SK-N-MC (cell line): ENCODE results near the gene ATP2A2.

ENCODE experiments used
- DNase-seq: peaks from one replicate; pipeline ENCODE4 v3.0.0-alpha.2; 2011; ENCODE audit warnings: low read depth, low spot score
- H3K27ac ChIP-seq: fragments of 200-600 bp; sonication (generic); 2 replicates; pipeline ENCODE4 v1.5.1; 2016; ENCODE audit warnings: mixed run types
- H3K36me3 ChIP-seq: fragments of 200-600 bp; sonication (generic); 2 replicates; pipeline ENCODE4 v1.6.1; 2017; ENCODE audit warnings: antibody characterized with exemption, low read length, mixed read lengths; ENCODE audit not compliant: insufficient read depth
- H3K4me3 ChIP-seq: fragments of 200-600 bp; sonication (generic); 2 replicates; pipeline ENCODE4 v1.5.1; 2016
- H3K9ac ChIP-seq: fragments of 200-600 bp; sonication (generic); 2 replicates; pipeline ENCODE4 v1.8.0; 2017; ENCODE audit warnings: mixed run types, mixed read lengths; ENCODE audit not compliant: insufficient read length
- H3K9me3 ChIP-seq: fragments of 200-600 bp; sonication (generic); 2 replicates; pipeline ENCODE4 v1.6.1; 2017; ENCODE audit warnings: low read depth, mild to moderate bottlenecking, antibody characterized with exemption, low read length, moderate library complexity, mixed read lengths
- EZH2 ChIP-seq: fragments of 200-600 bp; sonication (generic); IDR thresholded peaks from one replicate; pipeline ENCODE4 v1.6.1; 2017; ENCODE audit warnings: antibody characterized with exemption
- FOXP2 ChIP-seq: optimal IDR thresholded peaks from 2 replicates; pipeline ENCODE3; 2011; ENCODE audit warnings: mild to moderate bottlenecking, moderate library complexity; ENCODE audit not compliant: insufficient read depth; ENCODE audit errors: extremely low read length, control extremely low read depth
- POLR2AphosphoS5 ChIP-seq: IDR thresholded peaks from 2 replicates; pipeline ENCODE4 v1.6.1; 2012; ENCODE audit warnings: mild to moderate bottlenecking, low read depth, low read length, borderline replicate concordance

Gene ATP2A2

DNA sequence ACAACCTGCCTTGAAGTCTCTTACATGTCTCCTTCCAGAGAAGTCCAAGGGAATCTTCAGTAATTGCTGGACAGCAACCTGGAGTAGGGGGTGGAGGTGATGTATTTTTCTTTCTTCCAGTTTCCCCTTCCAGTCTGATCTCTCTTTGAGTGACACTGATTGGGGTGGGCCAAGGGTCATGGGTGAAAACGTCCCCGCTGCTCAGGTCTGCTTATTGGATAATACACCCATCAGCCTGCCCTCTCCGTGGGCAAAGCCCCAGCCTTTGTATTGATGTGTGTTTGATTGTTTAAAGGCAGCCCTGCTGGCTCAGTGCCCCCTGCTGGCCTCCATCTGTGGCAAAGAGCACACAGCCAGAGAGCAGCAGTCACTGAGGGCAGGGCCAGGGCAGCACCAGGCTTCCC lies 35.7 kb upstream of the ATP2A2 start:
- Histone ChIP-seq H3K4me3 (no peak overlapping the region), H3K9ac (no peak overlapping the region), H3K9me3 (no peaks in the 10 kb centered on the region), H3K27ac (no peak overlapping the region), H3K36me3 (no peaks in the 10 kb centered on the region)
- no peak for DNase-seq
- TF ChIP-seq EZH2 (no peak), POLR2AphosphoS5 (no peak), FOXP2 (no peak)

DNA sequence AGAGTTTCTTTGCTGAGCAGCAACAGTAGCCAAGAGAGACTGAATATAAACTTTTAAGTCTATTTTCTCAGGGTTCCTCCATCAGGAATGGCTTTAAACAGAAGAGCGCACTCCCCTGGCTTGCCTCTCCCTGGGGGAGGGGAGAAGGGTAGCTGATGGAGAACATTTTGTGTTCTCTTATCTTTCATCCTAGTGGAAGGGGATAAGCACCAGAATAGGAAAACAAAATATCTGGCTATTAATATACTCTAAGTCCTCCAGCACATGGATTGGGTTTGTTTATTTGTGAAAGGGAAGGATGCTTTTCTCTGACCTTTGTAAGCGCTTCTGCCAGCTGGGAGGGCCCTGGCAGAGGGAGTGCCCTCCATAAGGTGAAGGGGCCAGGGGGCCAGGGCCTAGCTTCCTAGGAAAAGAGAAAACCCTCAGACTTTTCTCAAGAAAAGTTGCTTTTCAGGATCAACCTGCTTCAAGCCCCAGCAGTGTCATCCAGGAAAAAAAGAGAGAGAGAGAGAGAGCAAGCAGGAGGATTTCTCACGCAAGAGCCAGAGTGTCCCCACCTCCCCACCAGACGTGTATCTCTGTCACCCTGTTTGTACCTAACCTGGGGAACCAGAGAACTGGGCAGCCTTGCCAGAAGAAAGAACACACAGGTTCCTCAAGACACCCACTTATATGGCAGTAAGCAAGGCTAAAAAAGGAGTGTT lies 34.3 kb upstream of the ATP2A2 start:
- DNase-seq: no peak
- TF ChIP-seq EZH2: no peak
- no peak for TF ChIP-seq FOXP2
- no peak for TF ChIP-seq POLR2AphosphoS5
- Histone ChIP-seq H3K9ac (no peak overlapping the region), H3K9me3 (no peaks in the 10 kb centered on the region), H3K27ac (no peak overlapping the region), H3K36me3 (no peaks in the 10 kb centered on the region), H3K4me3 (no peak overlapping the region)

DNA sequence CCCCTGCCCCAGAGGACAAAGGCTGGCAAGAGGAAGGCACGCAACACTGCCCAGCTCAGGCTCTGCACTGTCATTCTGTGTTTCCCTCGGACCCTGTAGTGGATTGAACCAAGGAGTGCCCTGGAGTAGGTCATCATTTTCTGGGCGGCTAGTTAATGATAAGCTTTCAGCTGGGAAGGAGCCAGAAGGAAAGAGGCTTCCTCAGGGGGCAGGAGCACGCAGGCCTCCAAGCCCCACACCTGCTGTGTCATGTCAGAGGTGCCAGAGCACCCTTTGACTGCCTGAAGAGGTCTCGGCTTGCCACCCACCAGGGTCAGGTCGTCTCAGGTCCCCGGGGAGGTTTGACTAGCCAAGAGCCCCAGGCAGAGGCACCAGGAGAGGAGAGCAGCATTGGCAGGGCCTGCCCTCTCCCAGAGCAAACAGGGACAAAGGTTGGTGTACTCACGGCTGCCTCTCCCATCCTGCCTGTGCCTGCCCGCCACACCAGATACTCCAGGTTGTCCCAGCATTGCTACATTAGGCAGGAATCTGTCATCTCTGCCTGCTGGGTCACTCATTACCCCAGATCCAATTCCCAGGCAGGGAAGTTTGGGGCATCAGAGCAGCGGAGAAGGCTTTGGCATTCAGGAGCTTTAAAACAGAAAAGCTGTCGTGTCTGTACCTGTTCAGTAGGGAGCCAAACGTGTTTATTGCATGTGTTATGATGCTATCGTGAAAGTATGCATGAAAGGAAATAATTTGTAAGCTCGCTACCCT lies 33.5 kb upstream of the ATP2A2 start:
- no peak overlapping the region for H3K4me3 ChIP-seq
- TF ChIP-seq EZH2 (no peak), POLR2AphosphoS5 (no peak), FOXP2 (no peak)
- no peaks in the 10 kb centered on the region for H3K9me3 ChIP-seq
- no peak overlapping the region for H3K9ac ChIP-seq
- H3K36me3 ChIP-seq: no peaks in the 10 kb centered on the region
- H3K27ac ChIP-seq: no peak overlapping the region
- DNase-seq: no peak

DNA sequence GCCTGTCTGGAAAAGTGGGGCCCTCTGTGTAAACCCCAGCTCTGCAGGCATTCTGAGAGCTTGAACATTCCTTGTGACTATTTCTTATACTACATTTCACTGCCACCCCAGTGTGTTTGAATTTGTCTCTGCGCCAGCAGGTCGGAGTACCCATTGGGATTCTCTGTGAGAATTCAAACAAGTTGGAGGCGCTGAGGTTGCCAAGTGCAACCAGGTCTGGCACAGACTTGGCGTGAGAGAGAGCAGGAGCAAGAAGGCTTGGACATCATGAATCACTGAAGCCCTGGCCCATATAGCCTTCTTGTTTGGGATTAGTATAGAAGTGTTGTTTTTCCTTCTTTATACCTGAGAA lies 33.0 kb upstream of the ATP2A2 start:
- H3K9me3 ChIP-seq: no peaks in the 10 kb centered on the region
- H3K4me3 ChIP-seq: no peak overlapping the region
- no peaks in the 10 kb centered on the region for H3K36me3 ChIP-seq
- H3K9ac ChIP-seq: no peak overlapping the region
- H3K27ac ChIP-seq: no peak overlapping the region
- TF ChIP-seq FOXP2 (no peak), POLR2AphosphoS5 (no peak), EZH2 (no peak)
- DNase-seq: no peak

DNA sequence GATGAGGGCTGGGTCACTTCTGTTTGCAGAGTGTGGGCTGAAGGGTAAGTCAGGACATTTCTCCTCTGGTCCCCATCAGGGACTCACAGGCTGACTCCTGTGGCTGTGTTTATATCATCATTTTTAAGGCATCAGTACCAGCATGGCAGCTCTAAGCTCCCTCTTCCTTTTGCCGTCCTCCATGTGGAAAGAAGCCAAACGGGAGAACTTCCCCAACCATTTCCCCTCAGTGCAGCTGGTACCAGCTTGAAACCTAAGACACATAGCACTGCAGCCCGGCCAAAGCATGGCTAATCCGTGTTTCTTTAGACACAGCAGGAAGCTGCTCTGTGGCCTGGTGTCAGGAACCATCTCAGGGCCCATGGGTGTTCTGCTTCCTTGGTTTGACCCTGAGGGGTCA lies 31.9 kb upstream of the ATP2A2 start:
- no peaks in the 10 kb centered on the region for H3K36me3 ChIP-seq
- no peak overlapping the region for H3K27ac ChIP-seq
- H3K9me3 ChIP-seq: no peaks in the 10 kb centered on the region
- TF ChIP-seq POLR2AphosphoS5 (no peak), EZH2 (no peak), FOXP2 (no peak)
- no peak for DNase-seq
- no peak overlapping the region for H3K9ac ChIP-seq
- H3K4me3 ChIP-seq: no peak overlapping the region

DNA sequence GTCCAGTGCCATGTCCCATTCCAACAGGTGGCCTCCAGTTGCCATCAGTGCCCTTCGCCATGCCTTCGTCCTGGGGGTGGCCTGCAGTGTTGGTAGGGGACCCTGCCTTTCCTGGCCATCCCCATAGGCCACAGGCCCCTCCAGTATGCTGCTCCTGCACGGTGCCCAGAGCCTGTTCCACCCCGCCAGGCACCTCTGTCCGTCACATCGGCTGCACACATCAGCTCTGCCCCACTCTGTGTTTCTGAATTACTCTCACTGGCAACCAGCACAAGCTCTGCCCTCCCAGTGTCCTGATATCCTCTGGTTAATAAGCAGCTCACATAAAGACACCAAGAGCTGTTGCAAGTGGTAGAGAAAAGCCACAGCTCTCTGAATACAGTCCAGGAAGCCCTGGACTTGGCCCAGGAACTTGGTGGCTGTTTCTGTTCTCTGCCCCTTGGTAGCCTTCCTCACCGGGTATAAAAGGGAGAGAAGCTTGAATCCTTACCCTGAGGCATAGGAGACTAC lies 31.3 kb upstream of the ATP2A2 start:
- DNase-seq: no peak
- TF ChIP-seq EZH2 (no peak), POLR2AphosphoS5 (no peak), FOXP2 (no peak)
- no peaks in the 10 kb centered on the region for H3K9me3 ChIP-seq
- H3K9ac ChIP-seq: no peak overlapping the region
- H3K4me3 ChIP-seq: no peak overlapping the region
- H3K27ac ChIP-seq: no peak overlapping the region
- no peaks in the 10 kb centered on the region for H3K36me3 ChIP-seq

DNA sequence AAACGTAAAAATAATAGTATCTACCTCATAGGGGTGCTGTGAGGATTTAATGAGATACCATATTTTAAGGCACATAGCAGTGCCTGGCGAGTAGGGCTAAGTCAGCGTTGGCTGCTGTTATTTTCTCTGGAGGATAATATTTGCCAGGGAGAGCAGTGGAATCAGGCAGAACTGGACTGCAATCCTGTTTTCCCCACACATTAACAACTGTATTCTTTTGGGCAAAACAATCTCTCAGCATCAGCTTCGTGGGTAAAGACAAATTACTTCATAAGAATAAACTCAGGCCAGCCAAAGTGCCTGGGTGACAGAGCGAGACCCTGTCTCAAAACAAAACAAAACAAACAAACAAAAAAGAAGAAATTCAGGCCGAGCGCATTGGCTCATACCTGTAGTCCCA lies 29.7 kb upstream of the ATP2A2 start:
- TF ChIP-seq POLR2AphosphoS5 (no peak), EZH2 (no peak), FOXP2 (no peak)
- Histone ChIP-seq H3K36me3 (no peaks in the 10 kb centered on the region), H3K4me3 (no peak overlapping the region), H3K27ac (no peak overlapping the region), H3K9ac (no peak overlapping the region), H3K9me3 (no peaks in the 10 kb centered on the region)
- no peak for DNase-seq

DNA sequence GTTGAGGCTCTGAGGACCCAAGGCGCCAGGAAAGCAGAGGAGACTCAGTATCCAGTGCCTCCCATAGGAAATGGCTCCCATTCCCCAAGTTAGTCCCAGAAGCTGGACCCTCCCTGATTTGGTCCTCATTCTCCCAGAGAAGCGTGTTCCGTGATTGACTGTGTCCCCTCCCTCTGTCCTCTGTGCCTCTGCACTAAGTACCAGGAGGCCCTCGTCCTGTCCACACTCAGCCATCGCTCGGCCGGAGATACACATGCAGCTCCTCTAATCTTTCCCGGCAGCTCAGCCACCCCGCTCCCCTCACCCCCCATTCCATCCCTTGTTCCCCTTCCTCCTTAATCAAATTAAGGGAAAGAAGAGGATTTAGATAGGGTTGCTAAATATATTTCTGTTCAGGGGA lies 28.3 kb upstream of the ATP2A2 start:
- no peak overlapping the region for H3K27ac ChIP-seq
- DNase-seq: no peak
- no peak overlapping the region for H3K9ac ChIP-seq
- no peaks in the 10 kb centered on the region for H3K36me3 ChIP-seq
- H3K4me3 ChIP-seq: no peak overlapping the region
- no peaks in the 10 kb centered on the region for H3K9me3 ChIP-seq
- TF ChIP-seq FOXP2 (no peak), EZH2 (no peak)

DNA sequence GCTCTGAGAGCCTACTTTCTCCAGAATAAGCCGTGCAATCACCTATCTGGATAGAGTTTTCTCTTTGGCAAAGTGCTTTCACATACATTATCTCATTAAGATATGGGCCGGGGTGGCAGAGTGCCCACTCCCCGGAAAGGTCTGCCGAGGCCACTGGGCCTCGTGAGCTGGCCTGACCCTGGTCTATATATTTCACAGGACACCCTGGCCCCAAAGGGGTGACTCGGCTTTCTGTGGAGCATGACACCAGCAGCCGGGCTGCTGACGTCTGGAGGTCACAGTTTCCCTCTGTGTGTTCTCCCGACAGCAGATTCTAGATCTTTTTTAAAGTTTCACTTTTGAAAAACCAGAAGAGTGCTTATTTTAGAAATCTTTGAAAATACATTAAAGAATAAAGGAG lies 27.9 kb upstream of the ATP2A2 start:
- DNase-seq: no peak
- TF ChIP-seq FOXP2 (no peak), EZH2 (no peak), POLR2AphosphoS5 (no peak)
- Histone ChIP-seq H3K9ac (no peak overlapping the region), H3K4me3 (no peak overlapping the region), H3K9me3 (no peaks in the 10 kb centered on the region), H3K36me3 (no peaks in the 10 kb centered on the region), H3K27ac (peak overlapping the region; percentile 61)
